Nephron (organoid): Measurements from ENCODE around the gene MRPL36.
"Not testable (repeated sequence)": the region's sequence is repeated elsewhere in the genome, so short reads cannot be mapped to it uniquely, and the experiment has no call there.

ENCODE experiments used
- H3K27ac Mint-ChIP-seq, 3 experiments: 2 replicates each; pipeline ENCODE4 v1.8.0; 2020; ENCODE audit warnings: mixed read lengths in 3 of 3, mild to moderate bottlenecking in 2 of 3, moderate library complexity in 1 of 3
- H3K27me3 Mint-ChIP-seq: 2 replicates; pipeline ENCODE4 v1.8.0; 2021; ENCODE audit warnings: low read depth, mild to moderate bottlenecking, moderate library complexity, mixed read lengths
- H3K36me3 Mint-ChIP-seq: 2 replicates; pipeline ENCODE4 v1.8.0; 2020; ENCODE audit warnings: low read depth, mixed read lengths
- H3K4me1 Mint-ChIP-seq: 2 replicates; pipeline ENCODE4 v1.8.0; 2020; ENCODE audit warnings: mixed read lengths
- H3K4me3 Mint-ChIP-seq, 3 experiments: 2 replicates each; pipeline ENCODE4 v1.8.0; 2020; ENCODE audit warnings: mild to moderate bottlenecking in 3 of 3, mixed read lengths in 3 of 3, moderate library complexity in 2 of 3
- H3K9me3 Mint-ChIP-seq: 2 replicates; pipeline ENCODE4 v1.8.0; 2020; ENCODE audit warnings: mixed read lengths
- CTCF ChIP-seq, 3 experiments: fragments of 200-600 bp; sonication (generic); IDR thresholded peaks; one replicate each; pipeline ENCODE4 v1.5.0; 2021; ENCODE audit warnings: antibody characterized with exemption in 3 of 3; ENCODE audit not compliant: unreplicated experiment in 3 of 3

The MRPL36 gene

GRCh38 chr5:1793966-1794900, 5.4 kb downstream of the MRPL36 start:
- Mint-ChIP-seq H3K4me3 (no peak overlapping the region), H3K27ac (no peak overlapping the region), H3K27me3 (peaks cover 14% of the 10 kb centered on the region), H3K4me1 (peaks cover 44% of the 10 kb centered on the region), H3K9me3 (no peaks in the 10 kb centered on the region), H3K36me3 (peaks cover 16% of the 10 kb centered on the region)
- no peak for TF ChIP-seq CTCF (IDR thresholded peaks at IDR 0.05; ENCODE audit: unreplicated experiment in 3 of 3)

- H3K4me3 Mint-ChIP-seq: peak overlapping the region in 2 of 3 experiments; percentile 40 to 47
- peak overlapping the region in 1 of 3 experiments; percentile 63 for H3K27ac Mint-ChIP-seq
- peaks cover 36% of the 10 kb centered on the region for H3K4me1 Mint-ChIP-seq
- H3K9me3 Mint-ChIP-seq: no peaks in the 10 kb centered on the region
- H3K36me3 Mint-ChIP-seq: peaks cover 13% of the 10 kb centered on the region
- no peak for TF ChIP-seq CTCF (IDR thresholded peaks at IDR 0.05; ENCODE audit: unreplicated experiment in 3 of 3)
- peaks cover 15% of the 10 kb centered on the region for H3K27me3 Mint-ChIP-seq
These were observed 6.3 kb downstream of the MRPL36 start for GRCh38 chr5:1793301-1793740.

- Mint-ChIP-seq H3K27me3 (peaks cover 20% of the 10 kb centered on the region), H3K4me3 (peak overlapping the region in 1 of 3 experiments; percentile 37), H3K36me3 (peaks cover 11% of the 10 kb centered on the region), H3K9me3 (no peaks in the 10 kb centered on the region), H3K27ac (peak overlapping the region in 2 of 3 experiments; percentile 60 to 63), H3K4me1 (peaks cover 35% of the 10 kb centered on the region)
- no peak for TF ChIP-seq CTCF (IDR thresholded peaks at IDR 0.05; ENCODE audit: unreplicated experiment in 3 of 3)
These were observed 6.8 kb downstream of the MRPL36 start for GRCh38 chr5:1792842-1793266.

GRCh38 chr5:1791176-1791575, 8.5 kb downstream of the MRPL36 start:
- no peak overlapping the region for H3K4me3 Mint-ChIP-seq

GRCh38 chr5:1789834-1790471, 9.7 kb downstream of the MRPL36 start:
- Mint-ChIP-seq H3K4me1 (peaks cover 29% of the 10 kb centered on the region), H3K27me3 (peaks cover 25% of the 10 kb centered on the region), H3K36me3 (no peaks in the 10 kb centered on the region), H3K9me3 (no peaks in the 10 kb centered on the region), H3K27ac (peak overlapping the region in 2 of 3 experiments; percentile 44 to 62), H3K4me3 (peak overlapping the region in 1 of 3 experiments; percentile 43)
- TF ChIP-seq CTCF (IDR thresholded peaks at IDR 0.05; ENCODE audit: unreplicated experiment in 3 of 3): no peak

More at GRCh38 chr5:1791176-1791575, 8.5 kb downstream of the MRPL36 start:
- H3K27me3 Mint-ChIP-seq: peaks cover 28% of the 10 kb centered on the region
- no peak overlapping the region for H3K27ac Mint-ChIP-seq
- H3K9me3 Mint-ChIP-seq: no peaks in the 10 kb centered on the region
- H3K4me1 Mint-ChIP-seq: peaks cover 35% of the 10 kb centered on the region
- H3K36me3 Mint-ChIP-seq: no peaks in the 10 kb centered on the region
- no peak for TF ChIP-seq CTCF (IDR thresholded peaks at IDR 0.05; ENCODE audit: unreplicated experiment in 3 of 3)

GRCh38 chr5:1789438-1789833, 10.2 kb downstream of the MRPL36 start:
- H3K4me3 Mint-ChIP-seq, H3K36me3 Mint-ChIP-seq, H3K9me3 Mint-ChIP-seq: not testable (repeated sequence)
- peak overlapping the region in 2 of 3 experiments; percentile 10 to 44 for H3K27ac Mint-ChIP-seq
- peaks cover 25% of the 10 kb centered on the region for H3K4me1 Mint-ChIP-seq
- H3K27me3 Mint-ChIP-seq: peaks cover 27% of the 10 kb centered on the region
